SK-N-SH (cell line): Measurements from ENCODE around the gene TXNRD1. TPM values are rescaled to one million over a fixed set of nuclear protein-coding genes. Genes with fewer than 3 reads are reported as not detected.

ENCODE experiments used
- CTCF ChIA-PET: fragments of 300-600, 350-600 bp; formaldehyde crosslinking; extraction: SDS; loops from one replicate; lab custom pipeline; 2021; lab: Yijun Ruan, JAX
- POLR2A ChIA-PET: fragments of 350-600 bp; sonication (Branson Sonifier 250); formaldehyde crosslinking; extraction: SDS; loops from one replicate; lab custom pipeline; 2020; ENCODE audit warnings: antibody characterized with exemption, inconsistent platforms; lab: Yijun Ruan, JAX
- DNase-seq: peaks from one replicate; pipeline ENCODE4 v3.0.0; 2012
- H2AFZ ChIP-seq: fragments of 200-600 bp; sonication (generic); 2 replicates; pipeline ENCODE4 v1.8.1; 2016; ENCODE audit warnings: antibody characterized with exemption, mild to moderate bottlenecking, low read depth
- H3F3A ChIP-seq: fragments of 200-600 bp; sonication (generic); replicated peaks from 2 replicates; pipeline ENCODE3; 2016; ENCODE audit warnings: antibody characterized with exemption, mild to moderate bottlenecking; ENCODE audit not compliant: insufficient read depth
- H3K27ac ChIP-seq, 2 experiments: fragments of 200-500 bp in 1 of 2; fragments of 200-600 bp in 1 of 2; sonication (Bioruptor generic) in 1 of 2; sonication (generic), shearing (Covaris generic) in 1 of 2; 2 replicates each; pipeline versions ENCODE4 v1.5.1 to v1.6.1; 2014 to 2016; ENCODE audit warnings: low read depth in 2 of 2, inconsistent platforms in 1 of 2, low read length in 1 of 2, mild to moderate bottlenecking in 1 of 2, mixed read lengths in 1 of 2
- H3K27me3 ChIP-seq: fragments of 200-600 bp; sonication (generic), shearing (Covaris generic); 2 replicates; pipeline ENCODE4 v1.6.1; 2016; ENCODE audit warnings: mixed run types; ENCODE audit not compliant: insufficient read depth
- H3K36me3 ChIP-seq, 2 experiments: fragments of 200-500 bp in 1 of 2; fragments of 200-600 bp in 1 of 2; sonication (Bioruptor generic) in 1 of 2; sonication (generic) in 1 of 2; replicated peaks in 1 of 2; 2 replicates each; pipeline versions ENCODE3 to v1.5.1; 2014 to 2016; ENCODE audit warnings: low read length in 1 of 2, mild to moderate bottlenecking in 1 of 2; ENCODE audit not compliant: insufficient read depth in 2 of 2, control insufficient read depth in 1 of 2
- H3K4me1 ChIP-seq, 2 experiments: fragments of 200-500 bp in 1 of 2; fragments of 200-600 bp in 1 of 2; sonication (Bioruptor generic) in 1 of 2; sonication (generic), shearing (Covaris generic) in 1 of 2; 2 replicates each; pipeline versions ENCODE4 v1.5.1 to v1.6.1; 2014 to 2016; ENCODE audit warnings: low read depth in 1 of 2, low read length in 1 of 2, mixed run types in 1 of 2; ENCODE audit not compliant: insufficient read depth in 2 of 2, control insufficient read depth in 1 of 2
- H3K4me2 ChIP-seq: fragments of 200-600 bp; sonication (generic), shearing (Covaris generic); 2 replicates; pipeline ENCODE4 v1.6.1; 2017; ENCODE audit warnings: mixed run types
- H3K4me3 ChIP-seq, 2 experiments: fragments of 200-500 bp in 1 of 2; fragments of 200-600 bp in 1 of 2; sonication (Bioruptor generic) in 1 of 2; sonication (generic), shearing (Covaris generic) in 1 of 2; 2 replicates each; pipeline versions ENCODE4 v1.5.1 to v1.8.1; 2014 to 2016; ENCODE audit warnings: low read depth in 2 of 2, inconsistent platforms in 1 of 2, low read length in 1 of 2, mild to moderate bottlenecking in 1 of 2, mixed read lengths in 1 of 2, moderate library complexity in 1 of 2
- H3K79me2 ChIP-seq: fragments of 200-600 bp; sonication (generic); 2 replicates; pipeline ENCODE4 v1.8.1; 2017; ENCODE audit warnings: mild to moderate bottlenecking; ENCODE audit not compliant: insufficient read depth
- H3K9ac ChIP-seq: fragments of 200-600 bp; sonication (generic); 2 replicates; pipeline ENCODE4 v1.6.1; 2017; ENCODE audit warnings: mixed run types
- H3K9me2 ChIP-seq: fragments of 200-600 bp; sonication (generic); 2 replicates; pipeline ENCODE4 v1.6.1; 2017; ENCODE audit warnings: mixed run types
- H3K9me3 ChIP-seq: fragments of 200-600 bp; sonication (generic); 2 replicates; pipeline ENCODE4 v1.6.1; 2017; ENCODE audit warnings: mixed run types, mild to moderate bottlenecking, moderate library complexity
- H4K20me1 ChIP-seq: fragments of 200-600 bp; sonication (generic); 2 replicates; pipeline ENCODE4 v1.6.1; 2017; ENCODE audit warnings: mild to moderate bottlenecking, mixed run types; ENCODE audit not compliant: insufficient read depth
- ELF1 ChIP-seq: IDR thresholded peaks from 2 replicates; pipeline ENCODE4 v1.4.0; 2012
- GABPA ChIP-seq: IDR thresholded peaks from 2 replicates; pipeline ENCODE4 v1.4.0; 2012; ENCODE audit warnings: low read depth, mild to moderate bottlenecking
- JUND ChIP-seq: IDR thresholded peaks from 2 replicates; pipeline ENCODE4 v1.4.0; 2012
- MXI1 ChIP-seq: IDR thresholded peaks from 2 replicates; pipeline ENCODE4 v1.6.1; 2012; ENCODE audit warnings: mild to moderate bottlenecking, low read depth, low read length, improper control_type of control experiment
- POLR2AphosphoS5 ChIP-seq: IDR thresholded peaks from 2 replicates; pipeline ENCODE4 v1.6.1; 2012; ENCODE audit warnings: low read depth, low read length
- RXRA ChIP-seq: IDR thresholded peaks from 2 replicates; pipeline ENCODE4 v1.4.0; 2012; ENCODE audit warnings: low read depth, mild to moderate bottlenecking, borderline replicate concordance
- SIN3A ChIP-seq: IDR thresholded peaks from 2 replicates; pipeline ENCODE4 v1.6.1; 2012; ENCODE audit warnings: low read depth, mild to moderate bottlenecking, low read length, moderate library complexity, borderline replicate concordance
- SMC3 ChIP-seq: IDR thresholded peaks from 2 replicates; pipeline ENCODE4 v1.6.1; 2012; ENCODE audit warnings: low read depth, low read length, improper control_type of control experiment
- WGBS: methylation state at CpG from one replicate; pipeline ENCODE4 v1.1.6; 2017; ENCODE audit warnings: low lambda C conversion rate; 5-methylcytosine and 5-hydroxymethylcytosine counted together
- polyA plus RNA-seq, 3 experiments: library from polyadenylated mRNA; depleted of rRNA; stranded (reverse); fragments of >200 nt; gene quantifications; 2 replicates each; pipeline ENCODE4 v1.2.3, GENCODE V29; 2012
- TF ChIP-seq, protein P1 (sequence below): IDR thresholded peaks from 2 replicates; pipeline ENCODE4 v1.6.1; 2012; ENCODE audit warnings: mild to moderate bottlenecking, low read depth, low read length, moderate library complexity
- TF ChIP-seq, protein P2 (sequence below): fragments of 150-350 bp; IDR thresholded peaks from 2 replicates; pipeline ENCODE4 v1.6.1; 2017; ENCODE audit warnings: antibody characterized with exemption, low read length, low read depth, borderline replicate concordance
- TF ChIP-seq, protein P3 (sequence below): IDR thresholded peaks from 2 replicates; pipeline ENCODE4; 2012
- TF ChIP-seq, protein P4 (sequence below): IDR thresholded peaks from 2 replicates; pipeline ENCODE4 v1.4.0; 2012; ENCODE audit warnings: low read depth, borderline replicate concordance
- TF ChIP-seq, protein P5 (sequence below): fragments of 150-350 bp; IDR thresholded peaks from 2 replicates; pipeline ENCODE4 v1.6.1; 2016; ENCODE audit warnings: mild to moderate bottlenecking, low read depth, low read length

Gene TXNRD1
- polyA plus RNA-seq, 1 of the 3 experiments (the other 2 are of a cell fraction) = 143 TPM

DNA sequence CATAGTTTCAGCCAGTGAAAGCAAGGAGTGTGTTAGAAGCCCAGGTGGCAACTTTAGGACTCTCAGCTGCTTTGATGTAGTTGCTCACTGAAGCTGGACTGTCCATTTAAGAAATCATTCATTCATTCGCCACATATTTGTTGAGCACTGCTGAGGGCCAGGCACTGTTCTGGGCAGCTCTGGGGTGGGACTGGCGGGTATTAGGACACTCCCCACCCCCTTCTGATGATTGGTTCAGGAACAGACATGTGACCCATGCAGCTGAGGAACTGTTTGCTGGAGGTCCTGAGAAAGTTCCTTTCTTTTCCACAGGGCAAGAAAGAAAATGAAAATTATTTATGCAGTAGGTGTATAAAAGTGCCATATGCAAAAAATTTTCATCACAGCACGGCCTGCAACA is 170.9 kb downstream of the TXNRD1 start:
- Histone ChIP-seq H3K79me2 (no peaks in the 10 kb centered on the region), H3K9me3 (no peaks in the 10 kb centered on the region), H3K4me3 (no peak overlapping the region), H2AFZ (no peak overlapping the region), H3F3A (no peaks in the 10 kb centered on the region), H3K27me3 (no peaks in the 10 kb centered on the region), H3K4me2 (no peak overlapping the region), H3K9me2 (no peaks in the 10 kb centered on the region), H3K4me1 (peaks cover 0 to 3% of the 10 kb centered on the region in 2 experiments; a peak in 1 of 4 replicates), H3K9ac (no peak overlapping the region), H3K36me3 (no peaks in the 10 kb centered on the region), H3K27ac (no peak overlapping the region), H4K20me1 (no peaks in the 10 kb centered on the region)
- DNase-seq = no peak
- no peak for TF ChIP-seq POLR2AphosphoS5
- TF ChIP-seq, protein P1, sequence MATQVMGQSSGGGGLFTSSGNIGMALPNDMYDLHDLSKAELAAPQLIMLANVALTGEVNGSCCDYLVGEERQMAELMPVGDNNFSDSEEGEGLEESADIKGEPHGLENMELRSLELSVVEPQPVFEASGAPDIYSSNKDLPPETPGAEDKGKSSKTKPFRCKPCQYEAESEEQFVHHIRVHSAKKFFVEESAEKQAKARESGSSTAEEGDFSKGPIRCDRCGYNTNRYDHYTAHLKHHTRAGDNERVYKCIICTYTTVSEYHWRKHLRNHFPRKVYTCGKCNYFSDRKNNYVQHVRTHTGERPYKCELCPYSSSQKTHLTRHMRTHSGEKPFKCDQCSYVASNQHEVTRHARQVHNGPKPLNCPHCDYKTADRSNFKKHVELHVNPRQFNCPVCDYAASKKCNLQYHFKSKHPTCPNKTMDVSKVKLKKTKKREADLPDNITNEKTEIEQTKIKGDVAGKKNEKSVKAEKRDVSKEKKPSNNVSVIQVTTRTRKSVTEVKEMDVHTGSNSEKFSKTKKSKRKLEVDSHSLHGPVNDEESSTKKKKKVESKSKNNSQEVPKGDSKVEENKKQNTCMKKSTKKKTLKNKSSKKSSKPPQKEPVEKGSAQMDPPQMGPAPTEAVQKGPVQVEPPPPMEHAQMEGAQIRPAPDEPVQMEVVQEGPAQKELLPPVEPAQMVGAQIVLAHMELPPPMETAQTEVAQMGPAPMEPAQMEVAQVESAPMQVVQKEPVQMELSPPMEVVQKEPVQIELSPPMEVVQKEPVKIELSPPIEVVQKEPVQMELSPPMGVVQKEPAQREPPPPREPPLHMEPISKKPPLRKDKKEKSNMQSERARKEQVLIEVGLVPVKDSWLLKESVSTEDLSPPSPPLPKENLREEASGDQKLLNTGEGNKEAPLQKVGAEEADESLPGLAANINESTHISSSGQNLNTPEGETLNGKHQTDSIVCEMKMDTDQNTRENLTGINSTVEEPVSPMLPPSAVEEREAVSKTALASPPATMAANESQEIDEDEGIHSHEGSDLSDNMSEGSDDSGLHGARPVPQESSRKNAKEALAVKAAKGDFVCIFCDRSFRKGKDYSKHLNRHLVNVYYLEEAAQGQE = no peak
- TF ChIP-seq, protein P2, sequence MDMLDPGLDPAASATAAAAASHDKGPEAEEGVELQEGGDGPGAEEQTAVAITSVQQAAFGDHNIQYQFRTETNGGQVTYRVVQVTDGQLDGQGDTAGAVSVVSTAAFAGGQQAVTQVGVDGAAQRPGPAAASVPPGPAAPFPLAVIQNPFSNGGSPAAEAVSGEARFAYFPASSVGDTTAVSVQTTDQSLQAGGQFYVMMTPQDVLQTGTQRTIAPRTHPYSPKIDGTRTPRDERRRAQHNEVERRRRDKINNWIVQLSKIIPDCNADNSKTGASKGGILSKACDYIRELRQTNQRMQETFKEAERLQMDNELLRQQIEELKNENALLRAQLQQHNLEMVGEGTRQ = no peak
- TF ChIP-seq JUND = no peak
- no peak for TF ChIP-seq SMC3
- TF ChIP-seq ELF1 = no peak
- TF ChIP-seq, protein P3, sequence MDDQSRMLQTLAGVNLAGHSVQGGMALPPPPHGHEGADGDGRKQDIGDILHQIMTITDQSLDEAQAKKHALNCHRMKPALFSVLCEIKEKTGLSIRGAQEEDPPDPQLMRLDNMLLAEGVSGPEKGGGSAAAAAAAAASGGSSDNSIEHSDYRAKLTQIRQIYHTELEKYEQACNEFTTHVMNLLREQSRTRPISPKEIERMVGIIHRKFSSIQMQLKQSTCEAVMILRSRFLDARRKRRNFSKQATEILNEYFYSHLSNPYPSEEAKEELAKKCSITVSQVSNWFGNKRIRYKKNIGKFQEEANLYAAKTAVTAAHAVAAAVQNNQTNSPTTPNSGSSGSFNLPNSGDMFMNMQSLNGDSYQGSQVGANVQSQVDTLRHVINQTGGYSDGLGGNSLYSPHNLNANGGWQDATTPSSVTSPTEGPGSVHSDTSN = no peak
- TF ChIP-seq, protein P4, sequence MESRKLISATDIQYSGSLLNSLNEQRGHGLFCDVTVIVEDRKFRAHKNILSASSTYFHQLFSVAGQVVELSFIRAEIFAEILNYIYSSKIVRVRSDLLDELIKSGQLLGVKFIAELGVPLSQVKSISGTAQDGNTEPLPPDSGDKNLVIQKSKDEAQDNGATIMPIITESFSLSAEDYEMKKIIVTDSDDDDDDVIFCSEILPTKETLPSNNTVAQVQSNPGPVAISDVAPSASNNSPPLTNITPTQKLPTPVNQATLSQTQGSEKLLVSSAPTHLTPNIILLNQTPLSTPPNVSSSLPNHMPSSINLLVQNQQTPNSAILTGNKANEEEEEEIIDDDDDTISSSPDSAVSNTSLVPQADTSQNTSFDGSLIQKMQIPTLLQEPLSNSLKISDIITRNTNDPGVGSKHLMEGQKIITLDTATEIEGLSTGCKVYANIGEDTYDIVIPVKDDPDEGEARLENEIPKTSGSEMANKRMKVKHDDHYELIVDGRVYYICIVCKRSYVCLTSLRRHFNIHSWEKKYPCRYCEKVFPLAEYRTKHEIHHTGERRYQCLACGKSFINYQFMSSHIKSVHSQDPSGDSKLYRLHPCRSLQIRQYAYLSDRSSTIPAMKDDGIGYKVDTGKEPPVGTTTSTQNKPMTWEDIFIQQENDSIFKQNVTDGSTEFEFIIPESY = no peak
- TF ChIP-seq, protein P5, sequence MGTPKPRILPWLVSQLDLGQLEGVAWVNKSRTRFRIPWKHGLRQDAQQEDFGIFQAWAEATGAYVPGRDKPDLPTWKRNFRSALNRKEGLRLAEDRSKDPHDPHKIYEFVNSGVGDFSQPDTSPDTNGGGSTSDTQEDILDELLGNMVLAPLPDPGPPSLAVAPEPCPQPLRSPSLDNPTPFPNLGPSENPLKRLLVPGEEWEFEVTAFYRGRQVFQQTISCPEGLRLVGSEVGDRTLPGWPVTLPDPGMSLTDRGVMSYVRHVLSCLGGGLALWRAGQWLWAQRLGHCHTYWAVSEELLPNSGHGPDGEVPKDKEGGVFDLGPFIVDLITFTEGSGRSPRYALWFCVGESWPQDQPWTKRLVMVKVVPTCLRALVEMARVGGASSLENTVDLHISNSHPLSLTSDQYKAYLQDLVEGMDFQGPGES = no peak
- no peak for TF ChIP-seq SIN3A
- TF ChIP-seq RXRA = no peak
- no peak for TF ChIP-seq GABPA
- no peak for TF ChIP-seq MXI1
- ChIA-PET CTCF (interaction anchor here (1.4 kb wide), 1 partner anchor 346 kb away, joined by 4 read pairs; no protein-coding TSS in a partner anchor), POLR2A (interaction anchor here (0.6 kb wide), 1 partner anchor 11 kb away, joined by 3 read pairs; no protein-coding TSS in a partner anchor)
- 89% methylated on average over 3 of the region's 3 CpGs for WGBS
